Liver (tissue), 9 donors: ENCODE results near the gene CYP1A2. TPM values are rescaled to one million over a fixed set of nuclear protein-coding genes. Genes with fewer than 3 reads are reported as not detected.

ENCODE experiments used
- DNase-seq: peaks from one replicate; pipeline ENCODE4 v3.0.0-alpha.2; 2017; ENCODE audit warnings: low spot score
- H3K27ac ChIP-seq, 2 donors: one replicate each; pipeline ENCODE4 v1.7.0; 2013; ENCODE audit warnings: inconsistent platforms in 2 of 2, low read length in 2 of 2, control low read depth in 1 of 2, low read depth in 1 of 2, mild to moderate bottlenecking in 1 of 2
- H3K27me3 ChIP-seq, 4 donors: one replicate each; pipeline versions ENCODE4 v1.6.1 to v1.7.0; 2013; ENCODE audit warnings: low read length in 3 of 4, inconsistent platforms in 1 of 4, mild to moderate bottlenecking in 1 of 4, moderate library complexity in 1 of 4; ENCODE audit not compliant: control insufficient read depth in 4 of 4, insufficient read depth in 4 of 4
- H3K36me3 ChIP-seq, 4 donors: one replicate each; pipeline versions ENCODE4 v1.6.1 to v1.7.0; 2013; ENCODE audit warnings: low read length in 3 of 4, mild to moderate bottlenecking in 3 of 4, low read depth in 1 of 4, moderate library complexity in 1 of 4; ENCODE audit not compliant: control insufficient read depth in 4 of 4, insufficient read depth in 3 of 4
- H3K4me1 ChIP-seq, 4 donors: one replicate each; pipeline versions ENCODE4 v1.6.1 to v1.7.0; 2013; ENCODE audit warnings: low read length in 3 of 4, mild to moderate bottlenecking in 3 of 4, moderate library complexity in 1 of 4; ENCODE audit not compliant: control insufficient read depth in 4 of 4, insufficient read depth in 4 of 4
- H3K4me3 ChIP-seq, 3 donors: one replicate each; pipeline versions ENCODE4 v1.6.1 to v1.7.0; 2013; ENCODE audit warnings: low read length in 3 of 3, control low read depth in 1 of 3, low read depth in 1 of 3, mild to moderate bottlenecking in 1 of 3
- H3K9ac ChIP-seq, 2 donors: one replicate each; pipeline ENCODE4 v1.7.0; 2013; ENCODE audit warnings: low read length in 2 of 2, mild to moderate bottlenecking in 2 of 2, moderate library complexity in 2 of 2, control low read depth in 1 of 2, low read depth in 1 of 2
- H3K9me3 ChIP-seq, 4 donors: one replicate each; pipeline versions ENCODE4 v1.6.1 to v1.7.0; 2013; ENCODE audit warnings: low read length in 3 of 4; ENCODE audit not compliant: control insufficient read depth in 4 of 4
- EGR1 ChIP-seq, 2 donors: IDR thresholded peaks; 2 replicates each; pipeline ENCODE4 v1.6.1; 2016 to 2018; ENCODE audit warnings: antibody characterized with exemption in 2 of 2, low read depth in 2 of 2
- FOXA1 ChIP-seq: IDR thresholded peaks from 2 replicates; pipeline ENCODE4 v1.6.1; 2016; ENCODE audit warnings: antibody characterized with exemption
- GABPA ChIP-seq, 2 donors: IDR thresholded peaks in 1 of 2; conservative IDR thresholded peaks in 1 of 2; 2 replicates each; pipeline ENCODE4 v1.6.1; 2016; ENCODE audit warnings: antibody characterized with exemption in 2 of 2, mild to moderate bottlenecking in 1 of 2, moderate library complexity in 1 of 2
- HNF4A ChIP-seq, 2 donors: conservative IDR thresholded peaks; 2 replicates each; pipeline ENCODE4 v1.6.1; 2016; ENCODE audit warnings: antibody characterized with exemption in 2 of 2, mild to moderate bottlenecking in 2 of 2
- HNF4G ChIP-seq: IDR thresholded peaks from 2 replicates; pipeline ENCODE4 v1.6.1; 2016; ENCODE audit warnings: antibody characterized with exemption
- JUND ChIP-seq, 2 donors: IDR thresholded peaks; 2 replicates each; pipeline ENCODE4 v1.6.1; 2016; ENCODE audit warnings: antibody characterized with exemption in 2 of 2
- NR2F2 ChIP-seq: IDR thresholded peaks from 2 replicates; pipeline ENCODE4 v1.6.1; 2016; ENCODE audit warnings: antibody characterized with exemption
- RAD21 ChIP-seq, 2 donors: IDR thresholded peaks; 2 replicates each; pipeline ENCODE4 v1.6.1; 2016; ENCODE audit warnings: antibody characterized with exemption in 2 of 2, mild to moderate bottlenecking in 2 of 2
- RXRA ChIP-seq, 2 donors: IDR thresholded peaks; 2 replicates each; pipeline ENCODE4 v1.6.1; 2017 to 2018; ENCODE audit warnings: antibody characterized with exemption in 2 of 2, mild to moderate bottlenecking in 1 of 2
- TAF1 ChIP-seq: conservative IDR thresholded peaks from 2 replicates; pipeline ENCODE4 v1.6.1; 2016; ENCODE audit warnings: antibody characterized with exemption, mild to moderate bottlenecking
- YY1 ChIP-seq: IDR thresholded peaks from 2 replicates; pipeline ENCODE4 v1.6.1; 2016; ENCODE audit warnings: antibody characterized with exemption, mild to moderate bottlenecking
- WGBS: extraction: QIAGEN DNeasy Blood & Tissue Kit; methylation state at CpG from one replicate; pipeline ENCODE4 v1.1.7; 2013; 5-methylcytosine and 5-hydroxymethylcytosine counted together
- polyA plus RNA-seq, 2 donors: library from polyadenylated mRNA; stranded (reverse) in 1 of 2; unstranded in 1 of 2; fragments of 200-250 nt in 1 of 2; fragments of >200 nt in 1 of 2; fragmentation: Nextera tagmentation in 1 of 2; extraction: Ambion mirVana in 1 of 2; gene quantifications; one replicate each; pipeline versions ENCODE4 v1.2.1 to v1.2.3, GENCODE V29; 2013 to 2015
- total RNA-seq, 2 donors: library from RNA; depleted of rRNA; stranded (reverse); fragments of >200 nt; gene quantifications; one replicate each; pipeline ENCODE4 v1.2.3, GENCODE V29; 2014
- TF ChIP-seq, protein P1 (sequence below): fragments of 150-350 bp; IDR thresholded peaks from 2 replicates; pipeline ENCODE4 v1.5.1; 2017; ENCODE audit warnings: improper control_type of control experiment, low read depth, low read length; ENCODE audit not compliant: missing input control
- TF ChIP-seq, protein P2 (sequence below): IDR thresholded peaks from 2 replicates; pipeline ENCODE4 v1.6.1; 2016; ENCODE audit warnings: antibody characterized with exemption
- TF ChIP-seq, protein P3 (sequence below): IDR thresholded peaks from 2 replicates; pipeline ENCODE4 v1.6.1; 2016; ENCODE audit warnings: antibody characterized with exemption, mild to moderate bottlenecking
- TF ChIP-seq, protein P4 (sequence below): IDR thresholded peaks from 2 replicates; pipeline ENCODE4 v1.6.1; 2016; ENCODE audit warnings: antibody characterized with exemption
- donor health status: healthy.
- donor health status: healthy.
- donor health status: healthy.
- donor health status: healthy.
- donor health status: healthy.

The CYP1A2 gene
- total and polyA plus RNA-seq, 4 donors = 21.8 to 32.5 (median 31.7) TPM; not detected in 1

DNA sequence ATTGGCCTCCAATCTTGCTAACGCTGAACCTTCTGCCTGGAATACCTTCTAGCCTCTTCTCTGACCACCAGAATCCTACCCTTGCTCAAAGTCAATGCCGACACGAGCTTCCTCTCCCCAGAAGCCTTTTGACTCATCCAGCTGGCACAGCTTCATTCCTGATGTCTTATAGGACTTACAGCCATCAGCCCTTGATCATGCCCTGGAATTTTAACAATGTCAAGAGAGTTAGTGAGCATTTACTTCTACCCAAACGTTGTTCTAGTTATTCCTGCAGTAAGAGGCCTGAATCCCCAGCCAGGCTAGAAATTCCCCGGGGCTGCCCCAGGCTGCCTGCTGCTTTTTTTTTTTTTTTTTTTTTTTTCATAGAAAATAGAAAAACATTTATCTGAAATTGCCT lies 3.9 kb downstream of the CYP1A2 start:
- WGBS = 38% methylated on average over 5 of the region's 5 CpGs
- Histone ChIP-seq H3K36me3 (peaks cover 0 to 2% (median under 1%) of the 10 kb centered on the region in 4 donors), H3K4me3 (no peak overlapping the region), H3K27ac (no peak overlapping the region), H3K9ac (no peak overlapping the region), H3K4me1 (peaks cover 6 to 43% (median 30%) of the 10 kb centered on the region in 4 donors), H3K9me3 (no peaks in the 10 kb centered on the region), H3K27me3 (no peaks in the 10 kb centered on the region)
- peak in 1 of 2 donors; percentile 25 for TF ChIP-seq RXRA (IDR thresholded peaks at IDR 0.05)
- no peak for TF ChIP-seq NR2F2
- DNase-seq = no peak

DNA sequence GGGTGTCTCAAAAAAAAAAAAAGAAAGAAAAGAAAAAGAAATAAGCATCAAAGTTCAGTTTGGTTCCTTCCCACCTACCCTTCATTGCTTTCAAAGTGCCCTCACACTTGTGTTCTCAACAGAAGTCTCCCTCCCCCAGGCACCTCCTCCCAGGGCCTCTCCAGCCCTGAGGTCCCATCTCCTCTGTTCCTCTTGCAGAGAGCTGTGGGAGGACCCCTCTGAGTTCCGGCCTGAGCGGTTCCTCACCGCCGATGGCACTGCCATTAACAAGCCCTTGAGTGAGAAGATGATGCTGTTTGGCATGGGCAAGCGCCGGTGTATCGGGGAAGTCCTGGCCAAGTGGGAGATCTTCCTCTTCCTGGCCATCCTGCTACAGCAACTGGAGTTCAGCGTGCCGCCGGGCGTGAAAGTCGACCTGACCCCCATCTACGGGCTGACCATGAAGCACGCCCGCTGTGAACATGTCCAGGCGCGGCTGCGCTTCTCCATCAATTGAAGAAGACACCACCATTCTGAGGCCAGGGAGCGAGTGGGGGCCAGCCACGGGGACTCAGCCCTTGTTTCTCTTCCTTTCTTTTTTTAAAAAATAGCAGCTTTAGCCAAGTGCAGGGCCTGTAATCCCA lies 6.1 kb downstream of the CYP1A2 start:
- DNase-seq = no peak
- Histone ChIP-seq H3K4me3 (no peak overlapping the region), H3K36me3 (peaks cover 0 to 2% (median under 1%) of the 10 kb centered on the region in 4 donors), H3K27ac (no peak overlapping the region), H3K27me3 (no peaks in the 10 kb centered on the region), H3K9ac (no peak overlapping the region), H3K4me1 (peaks cover 6 to 37% (median 20%) of the 10 kb centered on the region in 4 donors), H3K9me3 (no peaks in the 10 kb centered on the region)
- TF ChIP-seq, protein P1, sequence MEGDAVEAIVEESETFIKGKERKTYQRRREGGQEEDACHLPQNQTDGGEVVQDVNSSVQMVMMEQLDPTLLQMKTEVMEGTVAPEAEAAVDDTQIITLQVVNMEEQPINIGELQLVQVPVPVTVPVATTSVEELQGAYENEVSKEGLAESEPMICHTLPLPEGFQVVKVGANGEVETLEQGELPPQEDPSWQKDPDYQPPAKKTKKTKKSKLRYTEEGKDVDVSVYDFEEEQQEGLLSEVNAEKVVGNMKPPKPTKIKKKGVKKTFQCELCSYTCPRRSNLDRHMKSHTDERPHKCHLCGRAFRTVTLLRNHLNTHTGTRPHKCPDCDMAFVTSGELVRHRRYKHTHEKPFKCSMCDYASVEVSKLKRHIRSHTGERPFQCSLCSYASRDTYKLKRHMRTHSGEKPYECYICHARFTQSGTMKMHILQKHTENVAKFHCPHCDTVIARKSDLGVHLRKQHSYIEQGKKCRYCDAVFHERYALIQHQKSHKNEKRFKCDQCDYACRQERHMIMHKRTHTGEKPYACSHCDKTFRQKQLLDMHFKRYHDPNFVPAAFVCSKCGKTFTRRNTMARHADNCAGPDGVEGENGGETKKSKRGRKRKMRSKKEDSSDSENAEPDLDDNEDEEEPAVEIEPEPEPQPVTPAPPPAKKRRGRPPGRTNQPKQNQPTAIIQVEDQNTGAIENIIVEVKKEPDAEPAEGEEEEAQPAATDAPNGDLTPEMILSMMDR = no peak
- 89% methylated on average over 20 of the region's 20 CpGs for WGBS

DNA sequence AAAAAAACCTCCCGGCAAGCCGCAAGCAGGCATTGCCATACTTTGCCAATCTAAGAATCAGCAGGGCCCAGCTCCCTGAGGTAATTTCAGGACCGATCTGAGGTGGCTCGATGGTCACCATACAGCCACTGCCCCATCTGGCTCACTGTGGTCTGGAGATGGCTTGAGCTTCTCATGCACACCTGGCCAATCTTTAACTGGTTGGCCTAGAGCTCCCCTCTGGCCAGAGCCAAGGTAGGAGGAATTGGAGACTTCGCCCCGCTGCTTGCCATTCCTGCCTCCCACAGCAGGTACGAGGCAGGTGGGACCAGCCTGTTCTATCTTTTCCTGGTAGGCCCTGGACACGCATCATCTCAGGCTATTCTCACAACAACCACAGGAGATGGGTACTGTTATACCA lies 10.1 kb downstream of the CYP1A2 start:
- no peak for DNase-seq
- 43% methylated on average over 8 of the region's 8 CpGs for WGBS
- no peak overlapping the region for H3K4me3 ChIP-seq
- peaks cover 0 to 2% (median 0%) of the 10 kb centered on the region in 4 donors for H3K36me3 ChIP-seq
- H3K9me3 ChIP-seq = no peaks in the 10 kb centered on the region
- TF ChIP-seq HNF4A (conservative IDR thresholded peaks at IDR 0.05) = peak in 1 of 2 donors; percentile 21
- TF ChIP-seq GABPA (IDR thresholded peaks at IDR 0.05 in 1 of 2, conservative IDR thresholded peaks at IDR 0.05 in 1 of 2) = no peak
- peak; percentile 27 to 32 for TF ChIP-seq RAD21 (IDR thresholded peaks at IDR 0.05)
- no peak for TF ChIP-seq RXRA (IDR thresholded peaks at IDR 0.05)
- no peaks in the 10 kb centered on the region for H3K27me3 ChIP-seq
- H3K27ac ChIP-seq = no peak overlapping the region
- H3K4me1 ChIP-seq = peaks cover 3 to 9% (median 5%) of the 10 kb centered on the region in 4 donors
- no peak overlapping the region for H3K9ac ChIP-seq

DNA sequence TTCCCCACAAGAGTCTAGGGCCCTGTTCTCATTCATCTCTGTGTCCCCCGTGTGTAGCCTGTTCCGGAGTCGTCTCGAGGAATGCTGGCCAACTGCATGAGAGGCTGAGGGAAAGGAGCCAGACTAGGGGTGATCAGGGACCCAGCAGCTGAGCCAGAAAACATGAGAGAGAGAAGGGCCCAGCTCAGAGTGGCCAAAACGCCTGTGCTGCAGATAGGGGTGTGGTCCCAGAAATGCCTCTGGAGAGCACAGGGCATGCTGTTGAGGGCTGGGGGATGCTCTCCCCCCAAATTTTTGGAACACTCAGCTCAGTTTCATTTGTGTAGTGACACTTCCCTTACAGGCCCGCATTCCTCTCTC lies 14.1 kb downstream of the CYP1A2 start:
- 45% methylated on average over 6 of the region's 6 CpGs for WGBS
- no peaks in the 10 kb centered on the region for H3K9me3 ChIP-seq
- no peaks in the 10 kb centered on the region for H3K27me3 ChIP-seq
- no peak for TF ChIP-seq RXRA (IDR thresholded peaks at IDR 0.05)
- TF ChIP-seq, protein P2, sequence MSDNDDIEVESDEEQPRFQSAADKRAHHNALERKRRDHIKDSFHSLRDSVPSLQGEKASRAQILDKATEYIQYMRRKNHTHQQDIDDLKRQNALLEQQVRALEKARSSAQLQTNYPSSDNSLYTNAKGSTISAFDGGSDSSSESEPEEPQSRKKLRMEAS = no peak
- TF ChIP-seq EGR1 (IDR thresholded peaks at IDR 0.05; ENCODE audit: low read depth in 2 of 2) = no peak
- TF ChIP-seq, protein P3, sequence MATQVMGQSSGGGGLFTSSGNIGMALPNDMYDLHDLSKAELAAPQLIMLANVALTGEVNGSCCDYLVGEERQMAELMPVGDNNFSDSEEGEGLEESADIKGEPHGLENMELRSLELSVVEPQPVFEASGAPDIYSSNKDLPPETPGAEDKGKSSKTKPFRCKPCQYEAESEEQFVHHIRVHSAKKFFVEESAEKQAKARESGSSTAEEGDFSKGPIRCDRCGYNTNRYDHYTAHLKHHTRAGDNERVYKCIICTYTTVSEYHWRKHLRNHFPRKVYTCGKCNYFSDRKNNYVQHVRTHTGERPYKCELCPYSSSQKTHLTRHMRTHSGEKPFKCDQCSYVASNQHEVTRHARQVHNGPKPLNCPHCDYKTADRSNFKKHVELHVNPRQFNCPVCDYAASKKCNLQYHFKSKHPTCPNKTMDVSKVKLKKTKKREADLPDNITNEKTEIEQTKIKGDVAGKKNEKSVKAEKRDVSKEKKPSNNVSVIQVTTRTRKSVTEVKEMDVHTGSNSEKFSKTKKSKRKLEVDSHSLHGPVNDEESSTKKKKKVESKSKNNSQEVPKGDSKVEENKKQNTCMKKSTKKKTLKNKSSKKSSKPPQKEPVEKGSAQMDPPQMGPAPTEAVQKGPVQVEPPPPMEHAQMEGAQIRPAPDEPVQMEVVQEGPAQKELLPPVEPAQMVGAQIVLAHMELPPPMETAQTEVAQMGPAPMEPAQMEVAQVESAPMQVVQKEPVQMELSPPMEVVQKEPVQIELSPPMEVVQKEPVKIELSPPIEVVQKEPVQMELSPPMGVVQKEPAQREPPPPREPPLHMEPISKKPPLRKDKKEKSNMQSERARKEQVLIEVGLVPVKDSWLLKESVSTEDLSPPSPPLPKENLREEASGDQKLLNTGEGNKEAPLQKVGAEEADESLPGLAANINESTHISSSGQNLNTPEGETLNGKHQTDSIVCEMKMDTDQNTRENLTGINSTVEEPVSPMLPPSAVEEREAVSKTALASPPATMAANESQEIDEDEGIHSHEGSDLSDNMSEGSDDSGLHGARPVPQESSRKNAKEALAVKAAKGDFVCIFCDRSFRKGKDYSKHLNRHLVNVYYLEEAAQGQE = no peak
- TF ChIP-seq, protein P4, sequence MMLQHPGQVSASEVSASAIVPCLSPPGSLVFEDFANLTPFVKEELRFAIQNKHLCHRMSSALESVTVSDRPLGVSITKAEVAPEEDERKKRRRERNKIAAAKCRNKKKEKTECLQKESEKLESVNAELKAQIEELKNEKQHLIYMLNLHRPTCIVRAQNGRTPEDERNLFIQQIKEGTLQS = no peak
- TF ChIP-seq, protein P1 = no peak
- TF ChIP-seq TAF1 = no peak
- TF ChIP-seq GABPA (IDR thresholded peaks at IDR 0.05 in 1 of 2, conservative IDR thresholded peaks at IDR 0.05 in 1 of 2) = no peak
- TF ChIP-seq FOXA1 = no peak
- no peak for TF ChIP-seq YY1
- TF ChIP-seq HNF4G = no peak
- TF ChIP-seq HNF4A (conservative IDR thresholded peaks at IDR 0.05) = no peak
- no peak for TF ChIP-seq JUND (IDR thresholded peaks at IDR 0.05)

More for the DNA sequence above, 14.1 kb downstream of the CYP1A2 start:
- no peak overlapping the region for H3K27ac ChIP-seq
- DNase-seq = no peak
- no peaks in the 10 kb centered on the region for H3K36me3 ChIP-seq
- H3K4me1 ChIP-seq = peaks cover 3 to 9% (median 5%) of the 10 kb centered on the region in 4 donors
- no peak overlapping the region for H3K9ac ChIP-seq
- H3K4me3 ChIP-seq = no peak overlapping the region
